Measurements from ENCODE around the gene NAA15. TPM values are rescaled to one million over a fixed set of nuclear protein-coding genes. Genes with fewer than 3 reads are reported as not detected.
"Not testable (repeated sequence)": the region's sequence is repeated elsewhere in the genome, so short reads cannot be mapped to it uniquely, and the experiment has no call there.

NAA15 gene
- total RNA-seq, 1 donor from 2014 or later = 35.5 TPM

DNA sequence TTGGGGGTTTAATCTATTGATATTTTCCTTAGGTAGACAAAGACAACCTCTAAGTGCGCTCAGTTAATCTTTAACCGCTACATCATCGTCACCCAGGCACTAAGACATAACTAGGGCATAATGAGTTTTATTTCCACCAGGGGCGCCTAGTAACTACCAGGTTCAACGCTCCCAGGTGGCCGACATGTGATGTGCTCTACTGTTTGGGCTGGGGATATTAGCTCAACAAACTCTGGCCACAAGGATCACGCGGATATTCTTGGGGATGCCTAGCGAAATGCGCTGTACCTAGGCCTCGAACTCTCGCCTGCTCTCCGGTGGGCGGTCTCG, 151.7 kb downstream of the NAA15 start:
- peak; percentile 45 for ATAC-seq

DNA sequence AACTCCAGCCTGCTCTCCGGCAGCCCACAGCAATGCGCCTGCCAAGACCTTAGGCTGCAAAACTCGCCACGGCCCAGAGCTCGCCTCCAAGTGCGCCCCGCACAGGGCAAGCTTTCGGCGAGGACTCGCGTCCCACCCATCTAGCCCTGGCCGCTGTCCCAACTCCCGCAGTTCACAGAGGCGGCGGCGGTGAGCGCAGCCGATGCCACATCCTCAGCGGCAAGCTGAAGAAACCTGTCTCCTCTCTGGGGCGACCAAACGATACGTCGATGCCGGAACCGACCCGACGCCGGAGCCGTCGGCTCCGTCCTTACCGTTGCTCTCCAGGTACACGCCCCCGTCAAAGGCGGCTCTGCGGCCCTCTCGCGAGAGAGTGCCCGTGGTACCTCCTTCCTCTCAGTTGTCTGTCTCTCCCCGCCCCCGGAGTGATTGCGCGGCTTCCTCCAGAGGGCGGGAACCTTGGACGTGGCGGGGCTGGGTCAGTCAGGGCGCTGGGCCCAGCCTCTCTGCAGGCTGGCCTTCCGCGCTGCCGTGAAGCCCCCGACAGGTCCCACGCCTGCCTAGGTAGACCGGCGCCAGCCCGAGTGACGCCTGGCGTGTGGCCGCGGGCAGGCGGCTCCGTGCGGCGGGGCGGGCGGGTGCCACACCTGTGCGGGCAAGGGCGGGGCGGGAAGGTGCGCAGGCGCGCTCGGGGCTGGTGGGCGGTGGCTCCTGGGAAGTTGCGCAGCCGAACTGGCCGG, 152.2 kb downstream of the NAA15 start:
- ATAC-seq = peak; percentile 98

DNA sequence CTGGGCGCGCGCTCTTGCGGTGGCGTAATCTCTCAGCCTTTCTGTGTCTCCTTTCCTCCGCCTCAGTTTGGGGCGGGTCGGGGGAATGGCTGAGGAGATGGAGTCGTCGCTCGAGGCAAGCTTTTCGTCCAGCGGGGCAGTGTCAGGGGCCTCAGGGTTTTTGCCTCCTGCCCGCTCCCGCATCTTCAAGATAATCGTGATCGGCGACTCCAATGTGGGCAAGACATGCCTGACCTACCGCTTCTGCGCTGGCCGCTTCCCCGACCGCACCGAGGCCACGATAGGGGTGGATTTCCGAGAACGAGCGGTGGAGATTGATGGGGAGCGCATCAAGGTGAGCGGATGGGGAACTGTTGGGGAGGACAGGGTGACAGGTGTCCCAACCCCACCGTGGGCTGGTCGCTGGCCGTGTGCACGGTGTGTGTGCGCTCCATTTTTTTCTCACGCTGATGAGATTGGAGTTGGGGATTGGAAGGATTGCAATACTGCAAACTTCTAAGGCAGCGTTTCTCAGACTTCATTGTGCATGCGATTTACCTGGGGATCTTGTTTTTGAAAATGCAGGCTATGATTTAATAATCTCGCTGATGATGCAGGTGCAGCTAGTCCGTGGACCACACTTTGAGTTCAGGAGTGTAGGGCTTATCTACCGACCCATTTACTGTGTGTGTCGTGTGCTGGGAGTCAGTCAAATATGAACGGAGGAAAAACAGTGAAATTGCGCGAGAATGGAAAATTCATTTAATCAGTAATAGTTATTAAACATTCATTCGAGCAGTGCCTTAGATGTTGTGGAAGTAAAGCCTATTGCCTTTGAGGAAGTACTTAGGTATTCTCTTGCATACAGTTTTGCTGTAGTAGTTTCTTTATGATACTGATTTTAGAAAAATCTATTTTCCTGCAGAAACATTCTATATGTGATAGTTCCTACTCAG, 153.1 kb downstream of the NAA15 start, which contains the start of gene RAB33B:
Gene RAB33B, plus strand, starts transcription at position 11 of the 935 bp plus-strand sequence. Its CDS starts 75 bp downstream, at position 86.
- no peak for ATAC-seq

DNA sequence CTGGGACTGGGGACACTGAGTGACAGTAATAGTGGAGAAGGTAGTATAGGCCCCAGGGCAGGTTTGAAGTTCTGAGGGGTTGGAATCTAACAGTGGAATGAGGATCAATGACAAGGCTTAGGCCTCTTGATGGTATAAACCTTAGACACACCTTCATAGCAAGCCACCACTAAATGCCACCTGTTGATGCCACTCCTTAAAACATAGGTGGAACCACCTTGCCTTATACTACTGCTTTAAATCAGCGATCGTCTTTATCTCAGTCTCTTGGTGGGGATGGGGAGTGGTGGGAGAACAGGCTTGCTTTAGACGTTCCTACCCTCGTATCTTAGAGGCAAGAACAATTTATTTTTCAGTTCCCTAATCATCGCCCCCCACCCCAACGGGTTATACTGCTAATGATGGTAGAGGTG, 153.8 kb downstream of the NAA15 start:
- no peak for ATAC-seq

DNA sequence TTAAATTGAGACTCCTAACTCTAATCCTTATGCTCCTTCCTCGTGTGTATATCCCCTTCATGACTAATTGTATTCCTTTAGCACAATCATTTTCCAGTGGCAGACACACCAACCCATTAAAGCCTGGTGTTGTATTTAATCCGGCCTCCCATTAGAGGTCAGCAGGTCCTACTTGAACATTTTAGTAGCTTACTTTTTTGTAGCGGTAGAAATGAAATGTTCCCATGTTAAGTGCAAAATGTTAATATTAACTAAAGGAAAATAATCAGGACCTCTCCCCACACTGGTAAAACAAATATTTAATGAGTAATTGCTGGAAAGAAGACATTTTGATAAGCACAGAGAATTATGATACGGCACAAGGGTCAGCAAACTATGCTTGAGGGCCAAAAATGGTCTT, 156.0 kb downstream of the NAA15 start:
- ATAC-seq = no peak

DNA sequence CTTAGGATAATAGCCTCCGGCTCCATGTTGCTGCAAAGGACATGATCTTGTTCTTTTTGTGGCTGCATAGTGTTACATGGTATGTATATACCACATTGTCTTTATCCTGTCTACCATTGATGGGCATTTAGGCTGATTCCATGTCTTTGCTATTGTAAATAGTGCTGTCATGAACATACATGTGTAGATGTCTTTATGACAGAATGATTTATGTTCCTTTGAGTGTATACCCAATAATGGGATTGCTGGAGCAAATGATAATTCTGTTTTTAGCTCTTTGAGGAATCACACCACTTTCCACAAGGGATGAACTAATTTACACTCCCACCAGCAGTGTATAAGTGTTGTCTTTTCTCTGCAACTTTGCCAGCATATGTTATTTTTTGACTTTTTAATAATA, 157.2 kb downstream of the NAA15 start:
- no peak for ATAC-seq

DNA sequence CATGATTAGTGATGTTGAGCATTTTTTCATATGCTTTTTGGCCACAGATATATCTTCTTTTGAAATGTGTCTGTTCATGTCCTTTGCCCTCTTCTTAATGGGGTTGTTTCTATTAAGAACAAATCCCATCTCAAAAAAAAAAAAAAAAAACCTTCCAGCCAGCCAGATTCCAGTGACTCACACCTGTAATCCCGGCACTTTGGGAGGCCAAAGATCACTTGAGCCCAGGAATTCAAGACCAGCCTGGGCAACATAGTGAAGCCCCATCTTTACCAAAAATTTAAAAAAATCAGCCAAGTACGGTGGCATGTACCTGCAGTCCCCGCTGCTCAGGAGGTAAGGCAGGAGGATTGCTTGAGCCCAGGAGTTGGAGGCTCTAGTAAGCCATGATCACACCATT, 157.7 kb downstream of the NAA15 start:
- ATAC-seq = no peak

DNA sequence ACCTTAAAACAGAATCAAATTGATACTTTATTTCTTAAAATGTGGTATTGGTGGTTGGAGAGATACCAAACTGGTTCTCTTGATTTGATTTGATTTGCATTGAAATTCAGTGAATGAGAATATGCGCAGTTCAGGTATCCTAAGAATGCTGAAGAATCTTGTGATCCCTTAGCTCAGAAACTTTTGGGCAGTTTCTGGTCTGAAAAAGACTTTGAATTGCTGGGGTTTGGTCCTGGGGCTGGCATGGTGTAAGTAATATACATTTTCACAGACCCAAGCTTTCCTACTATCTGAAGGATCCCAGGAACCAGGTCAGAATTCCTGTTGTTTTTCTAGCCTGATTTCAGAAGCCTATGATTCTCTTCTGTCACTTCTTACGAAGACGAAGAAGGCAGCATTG, 159.3 kb downstream of the NAA15 start:
- no peak for ATAC-seq

DNA sequence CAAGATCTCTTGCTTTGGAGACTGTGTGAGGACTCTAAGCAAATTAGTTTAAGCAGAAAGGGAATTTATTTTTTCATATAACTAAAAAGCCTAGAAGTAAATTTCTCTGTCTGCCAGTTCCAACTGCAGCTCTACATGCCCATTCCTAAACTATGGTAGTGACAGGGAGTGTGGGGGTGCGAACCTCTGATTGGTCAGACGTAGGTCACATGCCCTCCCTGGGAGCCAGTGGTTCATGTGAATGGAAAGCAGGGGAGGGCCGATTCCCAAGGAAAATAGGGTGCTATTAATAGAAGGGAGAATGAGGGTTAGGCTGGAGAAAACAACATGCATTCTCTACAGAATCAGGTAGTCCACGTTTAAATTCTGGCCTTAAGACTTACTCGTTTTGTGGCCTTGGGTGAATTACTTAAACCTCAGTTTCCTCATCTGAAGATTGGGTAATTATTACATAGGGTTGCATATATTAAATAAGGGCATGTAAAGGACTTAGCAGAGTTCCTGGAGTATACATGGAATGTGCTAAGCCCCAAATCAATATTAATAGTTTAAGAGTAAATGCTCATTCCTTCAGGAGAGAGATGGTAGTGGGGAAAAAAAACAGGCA, 159.8 kb downstream of the NAA15 start:
- no peak for ATAC-seq

DNA sequence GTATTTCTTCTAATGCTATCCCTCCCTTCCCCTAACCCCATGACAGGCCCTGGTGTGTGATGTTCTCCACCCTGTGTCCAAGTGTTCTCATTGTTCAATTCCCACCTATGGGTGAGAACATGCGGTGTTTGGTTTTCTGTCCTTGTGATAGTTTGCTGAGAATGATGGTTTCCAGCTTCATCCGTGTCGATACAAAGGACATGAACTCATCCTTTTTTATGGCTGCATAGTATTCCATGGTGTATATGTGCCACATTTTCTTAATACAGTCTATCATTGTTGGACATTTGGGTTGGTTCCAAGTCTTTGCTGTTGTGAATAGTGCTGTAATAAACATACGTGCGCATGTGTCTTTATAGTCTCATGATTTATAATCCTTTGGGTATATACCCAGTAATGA, 163.2 kb downstream of the NAA15 start:
- not testable (repeated sequence) for ATAC-seq

DNA sequence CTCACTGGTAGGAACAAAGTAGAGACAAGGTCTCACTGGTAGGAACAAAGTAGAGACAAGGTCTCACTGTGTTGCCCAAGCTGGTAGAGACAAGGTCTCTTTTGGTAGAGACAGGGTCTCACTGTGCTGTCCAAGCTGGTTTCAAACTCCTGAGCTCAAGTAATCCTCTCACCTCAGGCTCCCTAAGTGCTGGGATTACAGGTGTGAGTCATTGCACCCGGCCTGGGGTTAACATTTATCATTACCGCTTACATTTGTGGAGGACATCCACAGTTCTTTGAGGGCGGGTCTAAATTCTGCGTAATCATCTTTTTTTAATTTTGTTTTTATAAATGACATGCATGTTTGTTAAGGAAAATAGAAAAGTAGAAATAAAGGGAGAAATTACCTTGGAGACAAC, 164.6 kb downstream of the NAA15 start:
- no peak for ATAC-seq

DNA sequence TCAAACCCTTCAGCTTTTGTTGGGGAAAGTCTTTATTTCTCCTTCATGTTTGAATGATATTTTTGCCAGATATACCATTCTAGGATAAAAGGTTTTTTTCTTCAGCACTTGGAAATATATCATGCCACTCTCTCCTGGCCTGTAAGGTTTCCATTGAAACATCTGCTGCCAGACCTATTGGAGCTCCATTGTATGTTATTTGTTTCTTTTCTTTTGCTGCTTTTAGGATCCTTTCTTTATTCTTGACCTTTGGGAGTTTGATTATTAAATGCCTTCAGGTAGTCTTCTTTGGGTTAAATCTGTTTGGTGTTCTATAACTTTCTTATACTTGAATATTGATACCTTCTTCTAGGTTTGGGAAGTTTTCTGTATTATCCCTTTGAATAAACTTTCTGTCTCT, 167.5 kb downstream of the NAA15 start:
- not testable (repeated sequence) for ATAC-seq

DNA sequence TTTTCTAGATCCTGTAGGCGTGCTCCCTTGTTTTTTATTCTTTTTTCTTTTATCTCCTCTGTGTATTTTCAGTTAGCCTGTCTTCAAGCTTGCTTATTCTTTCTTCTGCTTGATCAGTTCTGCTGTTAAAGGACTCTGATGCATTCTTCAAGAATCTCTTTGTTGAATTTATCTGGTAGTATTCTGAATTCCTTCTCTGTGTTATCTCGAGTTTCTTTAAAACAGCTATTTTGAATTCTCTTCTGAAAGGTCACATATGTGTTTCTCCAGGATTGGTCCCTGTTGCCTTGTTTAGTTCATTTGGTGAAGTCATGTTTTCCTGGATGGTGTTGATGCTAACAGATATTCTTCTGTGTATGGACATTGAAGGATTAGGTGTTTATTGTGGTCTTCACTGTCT, 167.9 kb downstream of the NAA15 start:
- ATAC-seq = no peak

Other genes starting within 250 kb of the NAA15 start
- 23.8 TPM for gene ELF2, start 124.3 kb upstream of the NAA15 start, total RNA-seq
- 0.28 TPM for gene MGARP, start 21.3 kb upstream of the NAA15 start, total RNA-seq
- 68.2 TPM for gene NDUFC1, start 972 bp downstream of the NAA15 start, total RNA-seq
- 4.0 TPM for gene RAB33B, start 152.6 kb downstream of the NAA15 start, total RNA-seq

All from esophagus mucosa (tissue), 1 donor.